Fibroblast of mammary gland (primary cell): ENCODE data around the gene SNAPC1.

ENCODE experiments used
- DNase-seq: peaks from one replicate; pipeline ENCODE4 v3.0.0-alpha.2; 2010; ENCODE audit warnings: low read depth
- H3K4me3 ChIP-seq: 2 replicates; pipeline ENCODE4 v1.5.1; 2011; ENCODE audit warnings: low read depth, mild to moderate bottlenecking, low read length, moderate library complexity; ENCODE audit not compliant: control insufficient read depth
- TF ChIP-seq, protein P1 (sequence below): conservative IDR thresholded peaks from 2 replicates; pipeline ENCODE4 v1.5.1; 2011; ENCODE audit warnings: low read depth, low read length, inconsistent platforms; ENCODE audit not compliant: control insufficient read depth, insufficient read depth

Gene SNAPC1, protein sequence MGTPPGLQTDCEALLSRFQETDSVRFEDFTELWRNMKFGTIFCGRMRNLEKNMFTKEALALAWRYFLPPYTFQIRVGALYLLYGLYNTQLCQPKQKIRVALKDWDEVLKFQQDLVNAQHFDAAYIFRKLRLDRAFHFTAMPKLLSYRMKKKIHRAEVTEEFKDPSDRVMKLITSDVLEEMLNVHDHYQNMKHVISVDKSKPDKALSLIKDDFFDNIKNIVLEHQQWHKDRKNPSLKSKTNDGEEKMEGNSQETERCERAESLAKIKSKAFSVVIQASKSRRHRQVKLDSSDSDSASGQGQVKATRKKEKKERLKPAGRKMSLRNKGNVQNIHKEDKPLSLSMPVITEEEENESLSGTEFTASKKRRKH

DNA sequence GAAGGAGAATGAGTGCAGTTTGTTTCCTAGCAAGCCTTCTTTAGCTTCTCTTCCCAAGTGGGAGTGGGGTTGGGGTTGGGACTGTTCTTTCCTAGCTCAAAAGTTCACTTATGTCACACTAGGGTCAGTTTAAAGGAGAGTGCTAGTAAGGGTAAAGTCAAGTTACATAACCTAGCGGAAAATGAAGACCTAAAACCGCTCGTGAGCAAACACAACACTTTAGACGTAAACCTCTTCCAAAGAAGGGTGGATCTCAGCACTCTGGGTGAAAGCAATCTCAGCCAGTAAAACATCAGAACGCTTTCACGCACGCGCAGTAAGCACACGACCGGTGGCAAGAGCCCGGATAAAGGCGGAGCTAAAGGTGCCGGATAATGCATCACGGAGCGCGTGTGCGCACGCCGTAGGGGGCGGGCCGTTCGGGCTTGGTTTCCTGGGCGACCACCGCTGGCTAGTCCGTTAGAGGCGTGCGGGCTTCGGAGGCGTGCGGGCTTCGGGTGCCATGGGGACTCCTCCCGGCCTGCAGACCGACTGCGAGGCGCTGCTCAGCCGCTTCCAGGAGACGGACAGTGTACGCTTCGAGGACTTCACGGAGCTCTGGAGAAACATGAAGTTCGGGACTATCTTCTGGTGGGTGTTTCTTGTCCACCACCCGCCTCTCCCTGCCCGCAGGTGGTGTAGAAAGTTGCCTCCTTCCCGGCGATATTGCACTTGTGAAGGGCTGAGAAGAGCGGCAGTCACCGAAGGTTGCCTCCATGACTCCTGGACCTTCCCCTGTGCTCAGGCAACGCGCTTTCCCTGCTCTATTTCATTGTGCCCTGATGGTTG, at the start of gene SNAPC1:
Gene SNAPC1, plus strand, starts transcription at position 462 of the 828 bp plus-strand sequence. Its CDS starts 41 bp downstream, at position 503.
- TF ChIP-seq, protein P1, sequence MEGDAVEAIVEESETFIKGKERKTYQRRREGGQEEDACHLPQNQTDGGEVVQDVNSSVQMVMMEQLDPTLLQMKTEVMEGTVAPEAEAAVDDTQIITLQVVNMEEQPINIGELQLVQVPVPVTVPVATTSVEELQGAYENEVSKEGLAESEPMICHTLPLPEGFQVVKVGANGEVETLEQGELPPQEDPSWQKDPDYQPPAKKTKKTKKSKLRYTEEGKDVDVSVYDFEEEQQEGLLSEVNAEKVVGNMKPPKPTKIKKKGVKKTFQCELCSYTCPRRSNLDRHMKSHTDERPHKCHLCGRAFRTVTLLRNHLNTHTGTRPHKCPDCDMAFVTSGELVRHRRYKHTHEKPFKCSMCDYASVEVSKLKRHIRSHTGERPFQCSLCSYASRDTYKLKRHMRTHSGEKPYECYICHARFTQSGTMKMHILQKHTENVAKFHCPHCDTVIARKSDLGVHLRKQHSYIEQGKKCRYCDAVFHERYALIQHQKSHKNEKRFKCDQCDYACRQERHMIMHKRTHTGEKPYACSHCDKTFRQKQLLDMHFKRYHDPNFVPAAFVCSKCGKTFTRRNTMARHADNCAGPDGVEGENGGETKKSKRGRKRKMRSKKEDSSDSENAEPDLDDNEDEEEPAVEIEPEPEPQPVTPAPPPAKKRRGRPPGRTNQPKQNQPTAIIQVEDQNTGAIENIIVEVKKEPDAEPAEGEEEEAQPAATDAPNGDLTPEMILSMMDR, result no peak
- DNase-seq, result peak; percentile 97
- H3K4me3 ChIP-seq, result peak within 1 kb of the TSS; percentile 98

DNA sequence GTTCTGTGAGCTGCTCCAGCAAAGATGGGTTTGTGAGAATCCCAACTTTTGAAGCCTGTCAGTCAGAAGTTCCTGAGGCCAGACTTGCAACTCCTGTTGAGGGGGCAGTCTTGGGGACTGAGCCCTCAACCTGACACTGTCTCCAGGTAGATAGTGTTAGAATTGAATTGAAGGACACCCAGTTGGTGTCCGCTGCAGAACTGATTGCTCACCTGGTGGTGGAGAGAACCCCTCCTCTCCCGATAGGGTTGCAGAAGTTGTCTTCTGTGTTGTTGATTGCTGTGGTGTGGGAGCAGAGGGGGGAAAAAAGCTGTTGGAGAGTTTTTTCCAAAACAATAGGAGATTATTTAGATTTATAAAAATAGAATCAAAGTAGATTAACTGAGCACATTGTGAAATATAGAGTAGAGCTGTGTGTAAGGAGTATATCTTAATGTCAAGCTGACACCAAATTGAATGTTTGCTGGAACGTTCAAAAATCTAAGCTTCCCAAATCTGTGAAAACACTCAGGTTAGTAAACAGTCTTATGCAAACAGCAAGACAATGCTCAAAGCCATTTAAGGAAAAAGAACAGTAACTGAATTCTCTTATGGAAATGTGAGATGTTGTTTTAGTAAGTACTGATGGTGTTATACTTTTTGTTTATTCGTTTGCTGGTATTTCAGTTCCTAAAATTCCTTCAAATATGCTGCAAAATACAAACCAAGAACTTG, 48.3 kb upstream of the SNAPC1 start:
- no peak overlapping the region for H3K4me3 ChIP-seq
- no peak for DNase-seq
- TF ChIP-seq, protein P1, result no peak

DNA sequence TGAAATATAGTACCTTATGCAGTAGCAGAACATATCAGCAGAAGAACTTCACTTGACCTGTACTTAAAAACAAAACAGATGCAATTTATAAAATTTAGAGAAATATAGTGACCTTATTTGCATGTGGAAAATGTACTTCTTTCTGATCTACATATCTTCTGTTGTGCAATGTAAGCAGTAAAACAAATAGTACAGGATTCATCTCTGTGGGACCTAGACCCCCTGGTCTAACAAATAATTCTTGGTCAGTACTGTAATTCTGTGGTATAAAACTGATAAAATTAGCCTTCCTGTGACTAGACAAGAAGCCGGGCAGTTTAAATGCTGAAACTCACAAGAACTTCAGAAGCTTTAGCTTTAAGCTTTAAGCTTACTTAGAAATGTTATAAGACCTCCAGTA, 45.3 kb upstream of the SNAPC1 start:
- H3K4me3 ChIP-seq, result no peak overlapping the region
- TF ChIP-seq, protein P1, result no peak

DNA sequence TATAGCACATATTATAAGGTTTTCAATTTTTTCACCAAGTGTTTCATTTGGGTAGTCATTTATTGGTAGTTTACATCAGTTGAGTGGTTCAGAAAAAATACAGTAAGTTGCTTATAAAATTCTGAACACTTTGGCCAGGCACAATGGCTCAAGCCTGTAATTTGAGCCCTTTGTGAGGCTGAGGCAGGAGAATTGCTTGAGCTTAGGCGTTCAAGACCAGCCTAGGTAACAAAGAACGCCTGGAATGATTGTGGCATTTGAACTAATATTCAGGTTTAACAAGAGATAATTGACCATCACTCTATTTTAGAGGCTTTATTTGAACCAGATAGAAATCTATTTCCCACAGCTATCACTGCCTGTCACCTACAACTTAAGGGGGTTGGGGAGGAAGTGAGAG, 44.2 kb upstream of the SNAPC1 start:
- no peak for DNase-seq
- H3K4me3 ChIP-seq, result no peak overlapping the region
- TF ChIP-seq, protein P1, result no peak

More for the DNA sequence above, 45.3 kb upstream of the SNAPC1 start:
- DNase-seq, result no peak

DNA sequence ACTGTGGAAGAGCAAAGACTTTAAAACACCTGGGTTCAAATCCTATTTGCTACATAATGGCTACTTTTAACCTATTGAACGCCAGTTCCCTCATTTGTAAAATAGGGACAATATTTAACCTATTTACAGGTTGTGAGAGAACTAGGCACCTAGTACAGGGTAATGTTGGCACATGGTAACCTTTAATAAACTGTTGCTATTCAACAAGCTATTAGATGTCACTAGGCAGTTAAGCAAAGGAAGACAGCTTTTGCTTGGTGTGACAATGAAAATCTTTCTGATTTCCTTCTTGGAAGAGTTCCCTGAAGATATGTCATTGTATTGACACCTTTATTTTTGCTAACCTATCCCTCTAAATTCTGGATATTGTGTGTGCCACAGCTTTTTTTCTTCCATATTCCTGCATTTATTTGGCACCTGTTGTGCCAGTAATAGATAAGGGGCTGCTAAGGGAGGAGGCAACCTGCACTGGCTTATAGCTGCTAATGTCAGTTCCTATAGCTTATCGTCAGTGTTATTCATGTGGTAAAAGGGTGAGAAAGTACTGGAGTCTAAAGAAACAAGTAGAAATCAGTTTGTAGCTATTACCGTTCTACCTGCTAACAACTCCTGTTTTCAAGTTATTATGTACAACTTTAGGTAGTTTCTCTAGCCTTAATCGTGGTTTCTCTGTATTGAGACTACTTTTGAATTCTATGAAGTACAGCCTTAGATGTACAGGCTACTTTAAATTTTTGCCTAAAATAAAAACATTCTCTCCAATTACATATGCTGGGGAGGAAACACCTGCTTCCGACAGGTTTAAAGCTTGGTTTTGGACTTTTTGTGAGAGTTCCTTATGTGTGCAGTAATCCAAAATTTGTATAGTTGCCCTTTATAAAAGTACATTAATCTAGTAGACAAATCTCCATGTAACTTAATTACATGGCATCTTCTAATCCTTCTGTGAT, 42.6 kb upstream of the SNAPC1 start:
- H3K4me3 ChIP-seq, result no peak overlapping the region
- DNase-seq, result no peak
- TF ChIP-seq, protein P1, result no peak

DNA sequence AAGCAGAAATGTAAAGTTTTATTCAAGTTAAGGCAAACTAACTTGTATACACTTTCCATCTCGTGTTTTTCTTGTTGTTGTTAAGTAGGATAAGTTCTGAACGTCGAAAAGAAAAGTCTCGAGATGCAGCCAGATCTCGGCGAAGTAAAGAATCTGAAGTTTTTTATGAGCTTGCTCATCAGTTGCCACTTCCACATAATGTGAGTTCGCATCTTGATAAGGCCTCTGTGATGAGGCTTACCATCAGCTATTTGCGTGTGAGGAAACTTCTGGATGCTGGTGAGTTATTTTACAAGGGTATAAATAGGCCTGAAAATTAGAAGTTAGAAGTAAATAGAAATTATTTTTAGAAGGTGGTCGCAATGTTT, 41.9 kb upstream of the SNAPC1 start:
- no peak overlapping the region for H3K4me3 ChIP-seq
- DNase-seq, result no peak
- TF ChIP-seq, protein P1, result no peak
